ENCODE results near the gene C1orf159. TPM values are rescaled to one million over a fixed set of nuclear protein-coding genes. Genes with fewer than 3 reads are reported as not detected.

The C1orf159 gene
- total RNA-seq, 3 donors from 2014 or later = 18.4 to 25.3 (median 24.0) TPM

- Histone ChIP-seq H3K4me3 (no peak overlapping the region), H3K36me3 (ENCODE audit: low read depth) (no peaks in the 10 kb centered on the region), H3K9me3 (no peaks in the 10 kb centered on the region), H3K4me1 (ENCODE audit: low read depth) (peaks cover 42% of the 10 kb centered on the region)
- ATAC-seq (no peak), DNase-seq (peak in 1 of 3 donors; percentile 43)
- intact Hi-C loops (cut with DNase I, micrococcal nuclease) = no loop called here
- TF ChIP-seq, protein P1, sequence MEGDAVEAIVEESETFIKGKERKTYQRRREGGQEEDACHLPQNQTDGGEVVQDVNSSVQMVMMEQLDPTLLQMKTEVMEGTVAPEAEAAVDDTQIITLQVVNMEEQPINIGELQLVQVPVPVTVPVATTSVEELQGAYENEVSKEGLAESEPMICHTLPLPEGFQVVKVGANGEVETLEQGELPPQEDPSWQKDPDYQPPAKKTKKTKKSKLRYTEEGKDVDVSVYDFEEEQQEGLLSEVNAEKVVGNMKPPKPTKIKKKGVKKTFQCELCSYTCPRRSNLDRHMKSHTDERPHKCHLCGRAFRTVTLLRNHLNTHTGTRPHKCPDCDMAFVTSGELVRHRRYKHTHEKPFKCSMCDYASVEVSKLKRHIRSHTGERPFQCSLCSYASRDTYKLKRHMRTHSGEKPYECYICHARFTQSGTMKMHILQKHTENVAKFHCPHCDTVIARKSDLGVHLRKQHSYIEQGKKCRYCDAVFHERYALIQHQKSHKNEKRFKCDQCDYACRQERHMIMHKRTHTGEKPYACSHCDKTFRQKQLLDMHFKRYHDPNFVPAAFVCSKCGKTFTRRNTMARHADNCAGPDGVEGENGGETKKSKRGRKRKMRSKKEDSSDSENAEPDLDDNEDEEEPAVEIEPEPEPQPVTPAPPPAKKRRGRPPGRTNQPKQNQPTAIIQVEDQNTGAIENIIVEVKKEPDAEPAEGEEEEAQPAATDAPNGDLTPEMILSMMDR (IDR thresholded peaks at IDR 0.05) = no peak
Measured at GRCh38 chr1:1146026-1146425, 30.1 kb upstream of the C1orf159 start.

- Histone ChIP-seq H3K4me3 (no peak overlapping the region), H3K4me1 (ENCODE audit: low read depth) (peaks cover 40% of the 10 kb centered on the region), H3K9me3 (no peaks in the 10 kb centered on the region), H3K36me3 (ENCODE audit: low read depth) (no peaks in the 10 kb centered on the region)
- TF ChIP-seq, protein P1 (IDR thresholded peaks at IDR 0.05) = no peak
- ATAC-seq (no peak), DNase-seq (peak in 1 of 3 donors; percentile 61)
- intact Hi-C loops (cut with DNase I, micrococcal nuclease) = no loop called here
Measured at GRCh38 chr1:1145547-1145914, 29.6 kb upstream of the C1orf159 start.

GRCh38 chr1:1144843-1145546 lies 29.1 kb upstream of the C1orf159 start:
- no peaks in the 10 kb centered on the region for H3K9me3 ChIP-seq
- no peak overlapping the region for H3K4me3 ChIP-seq
- ATAC-seq (peak; percentile 66), DNase-seq (peak; percentile 76 to 89 (median 84))
- intact Hi-C loops (cut with DNase I, micrococcal nuclease) = no loop called here
- peaks cover 34% of the 10 kb centered on the region for H3K4me1 ChIP-seq (ENCODE audit: low read depth)
- no peaks in the 10 kb centered on the region for H3K36me3 ChIP-seq (ENCODE audit: low read depth)
- TF ChIP-seq, protein P1 (IDR thresholded peaks at IDR 0.05) = no peak

GRCh38 chr1:1144122-1144842 lies 28.4 kb upstream of the C1orf159 start:
- no peak overlapping the region for H3K4me3 ChIP-seq
- no peaks in the 10 kb centered on the region for H3K9me3 ChIP-seq
- DNase-seq = peak; percentile 84 to 92 (median 91)
- H3K36me3 ChIP-seq (ENCODE audit: low read depth) = no peaks in the 10 kb centered on the region
- peak; percentile 85 for ATAC-seq
- intact Hi-C loops (cut with DNase I, micrococcal nuclease) = no loop called here
- H3K4me1 ChIP-seq (ENCODE audit: low read depth) = peaks cover 27% of the 10 kb centered on the region
- TF ChIP-seq, protein P1 (IDR thresholded peaks at IDR 0.05) = no peak

- H3K4me3 ChIP-seq = no peak overlapping the region
- ATAC-seq = peak; percentile 47
Measured at GRCh38 chr1:1143636-1144035, 27.7 kb upstream of the C1orf159 start.

More at GRCh38 chr1:1143636-1144035, 27.7 kb upstream of the C1orf159 start:
- TF ChIP-seq, protein P1 (IDR thresholded peaks at IDR 0.05) = no peak
- Histone ChIP-seq H3K9me3 (no peaks in the 10 kb centered on the region), H3K4me1 (ENCODE audit: low read depth) (peaks cover 25% of the 10 kb centered on the region), H3K36me3 (ENCODE audit: low read depth) (no peaks in the 10 kb centered on the region)
- intact Hi-C loops (cut with DNase I, micrococcal nuclease) = no loop called here
- DNase-seq = peak in 2 of 3 donors; percentile 69 to 77
